SK-N-SH treated with all-trans-retinoic acid at 6 μM for 48 hours (cell line): ENCODE measurements around the gene FAT1.

Experiments
- ATAC-seq: fragments of 200-7000 bp; cut with Tn5 transposase; 3 replicates; pipeline ENCODE4 v1.9.1; 2020; ENCODE audit warnings: mild to moderate bottlenecking, moderate library complexity
- ARNTL ChIP-seq: fragments of 450-650 bp; formaldehyde crosslinking; IDR thresholded peaks from 2 replicates; pipeline ENCODE4 v1.5.0; 2020; ENCODE audit warnings: low read depth, mild to moderate bottlenecking, moderate library complexity, borderline replicate concordance
- BACH2 ChIP-seq: fragments of 250-450 bp; sonication (Bioruptor Pico); IDR thresholded peaks from 2 replicates; pipeline ENCODE4 v1.9.0; 2021; ENCODE audit warnings: mild to moderate bottlenecking, borderline replicate concordance
- CSDC2 ChIP-seq: fragments of 250-450 bp; sonication (Bioruptor Pico); IDR thresholded peaks from 2 replicates; pipeline ENCODE4 v1.5.0; 2020; ENCODE audit warnings: mild to moderate bottlenecking, moderate library complexity
- ESRRG ChIP-seq: fragments of 250-450 bp; sonication (Bioruptor Pico); IDR thresholded peaks from 2 replicates; pipeline ENCODE4 v1.6.1; 2021; ENCODE audit warnings: mild to moderate bottlenecking
- GLIS3 ChIP-seq: fragments of 250-450 bp; sonication (Bioruptor Pico); IDR thresholded peaks from 2 replicates; pipeline ENCODE4 v1.5.0; 2020; ENCODE audit warnings: mild to moderate bottlenecking, moderate library complexity
- ISL1 ChIP-seq: fragments of 250-450 bp; sonication (Bioruptor Pico); IDR thresholded peaks from 2 replicates; pipeline ENCODE4 v2.1.2; 2022; ENCODE audit warnings: mild to moderate bottlenecking, moderate library complexity
- OSR1 ChIP-seq: fragments of 250-450 bp; sonication (Bioruptor Pico); IDR thresholded peaks from 2 replicates; pipeline ENCODE4 v1.8.0; 2022; ENCODE audit warnings: moderate library complexity, mild to moderate bottlenecking, inconsistent platforms
- RARB ChIP-seq: fragments of 250-450 bp; sonication (Bioruptor Pico); IDR thresholded peaks from 2 replicates; pipeline ENCODE4 v1.8.0; 2021; ENCODE audit warnings: mild to moderate bottlenecking, moderate library complexity
- SNAI2 ChIP-seq: fragments of 250-450 bp; sonication (Bioruptor Pico); IDR thresholded peaks from 2 replicates; pipeline ENCODE4 v1.5.0; 2020; ENCODE audit warnings: mild to moderate bottlenecking, moderate library complexity
- TCF4 ChIP-seq: fragments of 250-450 bp; sonication (Bioruptor Pico); IDR thresholded peaks from 2 replicates; pipeline ENCODE4 v1.8.0; 2021; ENCODE audit warnings: mild to moderate bottlenecking, moderate library complexity, borderline replicate concordance
- TOX ChIP-seq: fragments of 250-450 bp; sonication (Bioruptor Pico); IDR thresholded peaks from 2 replicates; pipeline ENCODE4 v1.8.0; 2021; ENCODE audit warnings: mild to moderate bottlenecking, moderate library complexity, borderline replicate concordance
- ZC3H10 ChIP-seq: fragments of 250-450 bp; sonication (Bioruptor Pico); IDR thresholded peaks from 2 replicates; pipeline ENCODE4 v1.5.1; 2021; ENCODE audit warnings: mild to moderate bottlenecking, moderate library complexity
- ZFP3 ChIP-seq: fragments of 250-450 bp; sonication (Bioruptor Pico); IDR thresholded peaks from 2 replicates; pipeline ENCODE4 v1.5.0; 2020; ENCODE audit warnings: mild to moderate bottlenecking, moderate library complexity
- ZNF565 ChIP-seq: fragments of 450-650 bp; formaldehyde crosslinking; conservative IDR thresholded peaks from 2 replicates; pipeline ENCODE4 v1.5.0; 2020; ENCODE audit warnings: low read depth, mild to moderate bottlenecking, moderate library complexity
- ZNF70 ChIP-seq: fragments of 450-650 bp; formaldehyde crosslinking; IDR thresholded peaks from 2 replicates; pipeline ENCODE4 v1.5.0; 2020; ENCODE audit warnings: mild to moderate bottlenecking, moderate library complexity
- TF ChIP-seq, protein P1 (sequence below): fragments of 250-450 bp; sonication (Bioruptor Pico); IDR thresholded peaks from 2 replicates; pipeline ENCODE4 v1.5.1; 2020; ENCODE audit warnings: low read depth, mild to moderate bottlenecking, moderate library complexity
- TF ChIP-seq, protein P2 (sequence below): fragments of 250-450 bp; sonication (Bioruptor Pico); IDR thresholded peaks from 2 replicates; pipeline ENCODE4 v1.5.0; 2020; ENCODE audit warnings: mild to moderate bottlenecking, moderate library complexity
- TF ChIP-seq, protein P3 (sequence below): fragments of 250-450 bp; sonication (Bioruptor Pico); IDR thresholded peaks from 2 replicates; pipeline ENCODE4 v1.8.0; 2021; ENCODE audit warnings: low read depth, mild to moderate bottlenecking, moderate library complexity, borderline replicate concordance
- TF ChIP-seq, protein P4 (sequence below): fragments of 250-450 bp; sonication (Bioruptor Pico); IDR thresholded peaks from 2 replicates; pipeline ENCODE4 v1.8.0; 2020; ENCODE audit warnings: mild to moderate bottlenecking, moderate library complexity, borderline replicate concordance
- TF ChIP-seq, protein P5 (sequence below): fragments of 250-450 bp; sonication (Bioruptor Pico); IDR thresholded peaks from 2 replicates; pipeline ENCODE4 v1.5.1; 2021; ENCODE audit warnings: mild to moderate bottlenecking, moderate library complexity

Gene FAT1

DNA sequence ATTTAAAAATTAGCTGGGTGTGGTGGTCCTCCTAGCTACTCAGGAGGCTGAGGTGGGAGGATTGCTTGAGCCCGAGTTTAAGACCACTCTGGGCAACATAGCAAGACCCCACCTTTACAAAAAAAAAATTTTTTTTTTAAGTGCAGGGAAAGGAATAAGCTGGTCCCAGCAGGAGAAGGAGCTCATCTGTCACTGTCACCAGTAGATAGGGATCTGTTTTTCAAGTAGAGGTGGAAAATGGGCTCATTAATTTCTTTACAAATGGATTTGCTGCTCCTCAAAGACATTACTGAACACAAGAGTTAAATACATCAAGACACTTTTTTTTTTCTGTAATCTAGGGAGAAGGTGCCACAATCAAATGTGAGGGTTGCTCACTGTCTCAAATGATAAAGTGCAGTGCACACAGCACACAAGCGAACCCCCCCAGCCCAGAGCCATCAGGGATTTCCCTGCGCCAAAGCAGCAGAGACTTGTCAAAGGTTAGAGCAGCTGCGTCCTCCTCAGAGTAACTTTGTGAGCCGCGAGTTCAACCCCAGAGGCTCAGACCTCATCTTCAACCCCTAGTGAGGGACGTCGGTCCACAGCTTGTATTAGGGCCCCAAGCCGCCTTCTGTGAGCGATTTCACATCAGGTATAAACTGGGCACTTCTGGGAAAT, 154.0 kb downstream of the FAT1 start:
- no peak; the same call in 2 of the 3 replicates for ATAC-seq
- TF ChIP-seq, protein P1, sequence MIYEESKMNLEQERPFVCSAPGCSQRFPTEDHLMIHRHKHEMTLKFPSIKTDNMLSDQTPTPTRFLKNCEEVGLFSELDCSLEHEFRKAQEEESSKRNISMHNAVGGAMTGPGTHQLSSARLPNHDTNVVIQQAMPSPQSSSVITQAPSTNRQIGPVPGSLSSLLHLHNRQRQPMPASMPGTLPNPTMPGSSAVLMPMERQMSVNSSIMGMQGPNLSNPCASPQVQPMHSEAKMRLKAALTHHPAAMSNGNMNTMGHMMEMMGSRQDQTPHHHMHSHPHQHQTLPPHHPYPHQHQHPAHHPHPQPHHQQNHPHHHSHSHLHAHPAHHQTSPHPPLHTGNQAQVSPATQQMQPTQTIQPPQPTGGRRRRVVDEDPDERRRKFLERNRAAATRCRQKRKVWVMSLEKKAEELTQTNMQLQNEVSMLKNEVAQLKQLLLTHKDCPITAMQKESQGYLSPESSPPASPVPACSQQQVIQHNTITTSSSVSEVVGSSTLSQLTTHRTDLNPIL, result no peak
- TF ChIP-seq, protein P2, sequence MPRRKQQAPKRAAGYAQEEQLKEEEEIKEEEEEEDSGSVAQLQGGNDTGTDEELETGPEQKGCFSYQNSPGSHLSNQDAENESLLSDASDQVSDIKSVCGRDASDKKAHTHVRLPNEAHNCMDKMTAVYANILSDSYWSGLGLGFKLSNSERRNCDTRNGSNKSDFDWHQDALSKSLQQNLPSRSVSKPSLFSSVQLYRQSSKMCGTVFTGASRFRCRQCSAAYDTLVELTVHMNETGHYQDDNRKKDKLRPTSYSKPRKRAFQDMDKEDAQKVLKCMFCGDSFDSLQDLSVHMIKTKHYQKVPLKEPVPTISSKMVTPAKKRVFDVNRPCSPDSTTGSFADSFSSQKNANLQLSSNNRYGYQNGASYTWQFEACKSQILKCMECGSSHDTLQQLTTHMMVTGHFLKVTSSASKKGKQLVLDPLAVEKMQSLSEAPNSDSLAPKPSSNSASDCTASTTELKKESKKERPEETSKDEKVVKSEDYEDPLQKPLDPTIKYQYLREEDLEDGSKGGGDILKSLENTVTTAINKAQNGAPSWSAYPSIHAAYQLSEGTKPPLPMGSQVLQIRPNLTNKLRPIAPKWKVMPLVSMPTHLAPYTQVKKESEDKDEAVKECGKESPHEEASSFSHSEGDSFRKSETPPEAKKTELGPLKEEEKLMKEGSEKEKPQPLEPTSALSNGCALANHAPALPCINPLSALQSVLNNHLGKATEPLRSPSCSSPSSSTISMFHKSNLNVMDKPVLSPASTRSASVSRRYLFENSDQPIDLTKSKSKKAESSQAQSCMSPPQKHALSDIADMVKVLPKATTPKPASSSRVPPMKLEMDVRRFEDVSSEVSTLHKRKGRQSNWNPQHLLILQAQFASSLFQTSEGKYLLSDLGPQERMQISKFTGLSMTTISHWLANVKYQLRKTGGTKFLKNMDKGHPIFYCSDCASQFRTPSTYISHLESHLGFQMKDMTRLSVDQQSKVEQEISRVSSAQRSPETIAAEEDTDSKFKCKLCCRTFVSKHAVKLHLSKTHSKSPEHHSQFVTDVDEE (CRISPR knock-in tag), result no peak
- TF ChIP-seq BACH2 (CRISPR knock-in tag), result no peak
- no peak for TF ChIP-seq RARB (CRISPR knock-in tag)
- TF ChIP-seq, all 23 proteins: peak for 0

DNA sequence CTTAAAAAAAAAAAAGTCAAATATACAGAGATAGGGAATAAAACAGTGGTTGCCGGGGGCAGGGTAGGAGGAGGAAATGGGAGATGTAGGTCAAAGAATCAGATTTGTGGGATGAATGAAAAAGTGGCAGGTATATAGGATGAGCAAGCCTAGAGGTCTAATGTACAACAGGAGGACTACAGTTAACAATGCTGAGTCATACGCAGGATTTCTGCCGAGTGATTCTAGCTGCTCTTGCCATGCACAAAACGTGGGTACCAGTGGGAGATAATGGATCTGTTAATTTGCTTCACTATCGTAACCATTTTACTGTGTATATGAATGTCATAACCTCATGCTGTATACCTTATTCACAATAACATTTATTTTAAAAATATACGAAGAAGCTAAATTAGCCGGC, 157.6 kb downstream of the FAT1 start:
- TF ChIP-seq ZFP3 (no peak), ARNTL (CRISPR knock-in tag) (no peak)
- no peak for ATAC-seq

DNA sequence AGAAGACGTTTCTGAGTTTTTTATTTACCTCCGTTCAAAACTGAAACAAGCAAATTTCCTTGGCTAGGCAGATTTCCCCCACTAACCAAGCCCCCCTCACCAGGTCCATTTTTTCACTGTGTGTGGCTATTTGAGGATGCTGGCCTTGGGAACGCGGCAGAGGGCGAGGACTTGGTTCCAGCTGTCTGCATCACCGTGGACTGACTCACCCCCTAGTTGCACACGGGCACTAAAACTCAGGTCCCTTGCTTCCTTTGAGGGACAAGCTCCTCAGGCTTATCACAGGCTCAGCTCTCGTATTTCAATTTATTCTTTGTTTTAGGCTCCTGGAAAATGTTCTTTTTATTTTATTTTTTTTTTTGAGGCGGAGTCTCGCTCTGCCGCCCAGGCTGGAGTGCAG, 159.9 kb downstream of the FAT1 start:
- ATAC-seq, result 0 out of 3 replicates have a peak, but pooled peaks have one; percentile 24
- TF ChIP-seq ZNF70 (CRISPR knock-in tag) (no peak), BACH2 (CRISPR knock-in tag) (no peak), TCF4 (no peak), GLIS3 (CRISPR knock-in tag) (no peak), TOX (CRISPR knock-in tag) (no peak), SNAI2 (CRISPR knock-in tag) (no peak), OSR1 (CRISPR knock-in tag) (no peak)
- TF ChIP-seq, protein P2 (CRISPR knock-in tag), result no peak

DNA sequence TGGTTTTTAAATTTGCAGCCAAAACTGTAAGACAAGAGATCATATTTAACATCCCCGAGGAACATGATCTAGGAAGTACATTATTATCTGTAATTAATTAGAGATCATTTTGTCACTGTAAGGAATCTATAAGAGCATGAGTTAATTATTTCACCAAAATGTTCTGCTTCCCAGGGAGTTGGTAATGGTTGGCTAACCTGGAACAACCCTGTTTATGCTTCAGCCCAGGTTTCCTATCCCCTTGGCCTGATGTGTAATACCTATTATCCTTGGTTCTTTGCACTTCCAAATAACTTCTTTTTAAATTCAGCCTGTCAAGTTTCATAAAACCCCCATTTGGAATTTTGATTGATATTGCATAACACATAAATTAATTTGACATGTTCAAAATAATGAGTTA, 161.9 kb downstream of the FAT1 start:
- TF ChIP-seq ARNTL (CRISPR knock-in tag), result no peak
- TF ChIP-seq OSR1 (CRISPR knock-in tag), result no peak
- no peak for TF ChIP-seq ZNF565 (CRISPR knock-in tag)
- TF ChIP-seq ISL1 (CRISPR knock-in tag), result no peak
- no peak for TF ChIP-seq ZC3H10 (CRISPR knock-in tag)
- no peak for TF ChIP-seq ESRRG (CRISPR knock-in tag)
- no peak for TF ChIP-seq SNAI2 (CRISPR knock-in tag)
- TF ChIP-seq, all 23 proteins: peak for 0
- no peak for ATAC-seq

DNA sequence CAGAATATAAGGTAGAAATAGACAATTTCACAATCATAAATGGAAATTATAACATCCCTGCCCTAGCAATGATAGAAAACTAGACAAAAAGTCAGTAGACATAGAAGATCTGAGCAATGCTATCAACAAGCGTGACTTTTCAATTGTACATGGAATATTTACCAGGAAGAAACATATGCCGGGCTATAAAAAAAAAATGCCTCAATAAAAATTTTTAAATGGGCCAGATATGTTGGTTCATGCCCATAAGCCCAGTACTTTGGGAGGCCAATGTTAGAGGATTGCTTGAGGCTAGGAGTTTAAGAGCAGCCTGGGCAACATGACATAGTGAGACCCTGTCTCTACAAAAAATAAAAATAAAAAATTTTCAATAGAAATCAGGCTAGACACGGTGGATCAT, 163.0 kb downstream of the FAT1 start:
- ATAC-seq, result no peak
- TF ChIP-seq, protein P3, sequence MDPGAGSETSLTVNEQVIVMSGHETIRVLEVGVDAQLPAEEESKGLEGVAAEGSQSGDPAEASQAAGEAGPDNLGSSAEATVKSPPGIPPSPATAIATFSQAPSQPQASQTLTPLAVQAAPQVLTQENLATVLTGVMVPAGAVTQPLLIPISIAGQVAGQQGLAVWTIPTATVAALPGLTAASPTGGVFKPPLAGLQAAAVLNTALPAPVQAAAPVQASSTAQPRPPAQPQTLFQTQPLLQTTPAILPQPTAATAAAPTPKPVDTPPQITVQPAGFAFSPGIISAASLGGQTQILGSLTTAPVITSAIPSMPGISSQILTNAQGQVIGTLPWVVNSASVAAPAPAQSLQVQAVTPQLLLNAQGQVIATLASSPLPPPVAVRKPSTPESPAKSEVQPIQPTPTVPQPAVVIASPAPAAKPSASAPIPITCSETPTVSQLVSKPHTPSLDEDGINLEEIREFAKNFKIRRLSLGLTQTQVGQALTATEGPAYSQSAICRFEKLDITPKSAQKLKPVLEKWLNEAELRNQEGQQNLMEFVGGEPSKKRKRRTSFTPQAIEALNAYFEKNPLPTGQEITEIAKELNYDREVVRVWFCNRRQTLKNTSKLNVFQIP, result no peak
- TF ChIP-seq GLIS3 (CRISPR knock-in tag) (no peak), SNAI2 (CRISPR knock-in tag) (no peak), TOX (CRISPR knock-in tag) (no peak), ZFP3 (no peak), RARB (CRISPR knock-in tag) (no peak), CSDC2 (CRISPR knock-in tag) (no peak), ARNTL (CRISPR knock-in tag) (no peak)
- TF ChIP-seq, protein P1, result no peak
- TF ChIP-seq, protein P4, sequence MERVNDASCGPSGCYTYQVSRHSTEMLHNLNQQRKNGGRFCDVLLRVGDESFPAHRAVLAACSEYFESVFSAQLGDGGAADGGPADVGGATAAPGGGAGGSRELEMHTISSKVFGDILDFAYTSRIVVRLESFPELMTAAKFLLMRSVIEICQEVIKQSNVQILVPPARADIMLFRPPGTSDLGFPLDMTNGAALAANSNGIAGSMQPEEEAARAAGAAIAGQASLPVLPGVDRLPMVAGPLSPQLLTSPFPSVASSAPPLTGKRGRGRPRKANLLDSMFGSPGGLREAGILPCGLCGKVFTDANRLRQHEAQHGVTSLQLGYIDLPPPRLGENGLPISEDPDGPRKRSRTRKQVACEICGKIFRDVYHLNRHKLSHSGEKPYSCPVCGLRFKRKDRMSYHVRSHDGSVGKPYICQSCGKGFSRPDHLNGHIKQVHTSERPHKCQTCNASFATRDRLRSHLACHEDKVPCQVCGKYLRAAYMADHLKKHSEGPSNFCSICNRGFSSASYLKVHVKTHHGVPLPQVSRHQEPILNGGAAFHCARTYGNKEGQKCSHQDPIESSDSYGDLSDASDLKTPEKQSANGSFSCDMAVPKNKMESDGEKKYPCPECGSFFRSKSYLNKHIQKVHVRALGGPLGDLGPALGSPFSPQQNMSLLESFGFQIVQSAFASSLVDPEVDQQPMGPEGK (CRISPR knock-in tag), result no peak
- TF ChIP-seq, protein P5, sequence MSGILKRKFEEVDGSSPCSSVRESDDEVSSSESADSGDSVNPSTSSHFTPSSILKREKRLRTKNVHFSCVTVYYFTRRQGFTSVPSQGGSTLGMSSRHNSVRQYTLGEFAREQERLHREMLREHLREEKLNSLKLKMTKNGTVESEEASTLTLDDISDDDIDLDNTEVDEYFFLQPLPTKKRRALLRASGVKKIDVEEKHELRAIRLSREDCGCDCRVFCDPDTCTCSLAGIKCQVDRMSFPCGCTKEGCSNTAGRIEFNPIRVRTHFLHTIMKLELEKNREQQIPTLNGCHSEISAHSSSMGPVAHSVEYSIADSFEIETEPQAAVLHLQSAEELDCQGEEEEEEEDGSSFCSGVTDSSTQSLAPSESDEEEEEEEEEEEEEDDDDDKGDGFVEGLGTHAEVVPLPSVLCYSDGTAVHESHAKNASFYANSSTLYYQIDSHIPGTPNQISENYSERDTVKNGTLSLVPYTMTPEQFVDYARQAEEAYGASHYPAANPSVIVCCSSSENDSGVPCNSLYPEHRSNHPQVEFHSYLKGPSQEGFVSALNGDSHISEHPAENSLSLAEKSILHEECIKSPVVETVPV (CRISPR knock-in tag), result no peak
